ENCODE data around the gene LRIT3. TPM values are rescaled to one million over a fixed set of nuclear protein-coding genes. Genes with fewer than 3 reads are reported as not detected.

LRIT3 gene
- total and polyA plus RNA-seq, 2 donors (not counting 3 experiments of a cell fraction or from before 2014, with no cell fraction given), result 0.06 to 0.13 TPM

DNA sequence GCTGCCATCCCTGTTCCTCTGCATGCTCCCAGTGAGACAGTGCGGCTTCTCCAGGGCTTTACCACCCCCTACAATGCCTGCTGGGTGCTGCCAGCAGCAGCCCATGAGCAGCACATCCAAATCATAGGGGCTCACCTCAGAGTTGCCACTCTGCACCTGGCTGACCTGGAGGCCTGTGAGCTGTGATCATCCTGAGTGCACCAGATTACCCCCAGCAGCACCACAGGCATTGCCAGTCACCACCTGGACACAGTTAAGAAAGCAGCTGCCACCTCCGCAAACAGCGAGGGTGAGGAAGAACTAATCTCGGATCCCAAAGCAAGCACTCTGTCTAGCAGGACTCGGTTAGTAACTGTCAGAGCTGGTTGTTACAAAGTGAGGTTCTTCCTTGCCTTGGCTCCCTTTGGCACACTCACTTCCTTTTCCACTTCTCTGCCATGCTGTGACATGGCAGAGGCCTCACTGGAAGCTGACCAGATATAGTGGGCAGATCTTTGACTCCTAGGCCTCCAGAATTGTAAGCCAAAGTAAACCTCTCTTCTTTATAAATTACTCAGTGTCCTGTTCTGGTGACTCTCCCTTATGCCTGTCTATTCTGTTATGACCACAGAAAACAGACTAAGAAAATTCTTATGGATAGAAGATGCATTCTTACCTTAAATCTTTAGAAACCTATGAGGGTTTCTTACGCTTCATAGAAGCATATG, 25.2 kb downstream of the LRIT3 start:
- no peak overlapping the region for H3K9ac ChIP-seq (replicated peaks; ENCODE audit: extremely low read depth, insufficient read depth, low read length)
- no peak for FAIRE-seq
- no peaks in the 10 kb centered on the region for H4K20me1 ChIP-seq (replicated peaks; ENCODE audit: control insufficient read depth, extremely low read depth, insufficient read depth, low read length)
- H3K27ac ChIP-seq (ENCODE audit: insufficient read depth, low read depth, low read length), result no peak overlapping the region
- H3K4me1 ChIP-seq (ENCODE audit: control insufficient read depth, extremely low read depth, insufficient read depth, low read length), result no peaks in the 10 kb centered on the region
- H3K36me3 ChIP-seq (ENCODE audit: control insufficient read depth in 2 of 2, extremely low read depth in 1 of 2, insufficient read depth in 2 of 2, low read length in 2 of 2), result no peaks in the 10 kb centered on the region
- H3K9me1 ChIP-seq (replicated peaks; ENCODE audit: control insufficient read depth, extremely low read depth, insufficient read depth, low read length), result no peaks in the 10 kb centered on the region
- TF ChIP-seq MYC (IDR thresholded peaks at IDR 0.05; ENCODE audit: low read depth, low read length), result no peak
- no TSS peak for BruUV-seq (replicated peaks)
- H3K79me2 ChIP-seq (ENCODE audit: control insufficient read depth, insufficient read depth, low read length), result no peaks in the 10 kb centered on the region
- DNase-seq (ENCODE audit: low read depth, low spot score), result no peak
- ChIA-PET POLR2A (no interaction called here), CTCF (interaction anchor here (0.7 kb wide), 1 partner anchor 9 kb away, joined by 3 read pairs; no protein-coding TSS in a partner anchor)
- intact Hi-C loops (cut with micrococcal nuclease) (no loop called here), dilution Hi-C loops (cut with MboI; ENCODE audit: extremely low pct_ligation_motif_present, low sequenced_read_pairs) (no loop called here)
- no peak overlapping the region for H3K4me3 ChIP-seq (replicated peaks in 1 of 3; ENCODE audit: insufficient read depth in 1 of 3, low read depth in 1 of 3, low read length in 3 of 3)
- no peak overlapping the region for H3K4me2 ChIP-seq (ENCODE audit: insufficient read depth, low read length)
- no peaks in the 10 kb centered on the region for H3K9me3 ChIP-seq (replicated peaks; ENCODE audit: control insufficient read depth, insufficient read depth, low read length)
- no peak overlapping the region for H2AFZ ChIP-seq (ENCODE audit: low read depth, low read length)
- no peaks in the 10 kb centered on the region for H3K27me3 ChIP-seq (ENCODE audit: control insufficient read depth in 2 of 2, insufficient read depth in 2 of 2, low read length in 2 of 2)

DNA sequence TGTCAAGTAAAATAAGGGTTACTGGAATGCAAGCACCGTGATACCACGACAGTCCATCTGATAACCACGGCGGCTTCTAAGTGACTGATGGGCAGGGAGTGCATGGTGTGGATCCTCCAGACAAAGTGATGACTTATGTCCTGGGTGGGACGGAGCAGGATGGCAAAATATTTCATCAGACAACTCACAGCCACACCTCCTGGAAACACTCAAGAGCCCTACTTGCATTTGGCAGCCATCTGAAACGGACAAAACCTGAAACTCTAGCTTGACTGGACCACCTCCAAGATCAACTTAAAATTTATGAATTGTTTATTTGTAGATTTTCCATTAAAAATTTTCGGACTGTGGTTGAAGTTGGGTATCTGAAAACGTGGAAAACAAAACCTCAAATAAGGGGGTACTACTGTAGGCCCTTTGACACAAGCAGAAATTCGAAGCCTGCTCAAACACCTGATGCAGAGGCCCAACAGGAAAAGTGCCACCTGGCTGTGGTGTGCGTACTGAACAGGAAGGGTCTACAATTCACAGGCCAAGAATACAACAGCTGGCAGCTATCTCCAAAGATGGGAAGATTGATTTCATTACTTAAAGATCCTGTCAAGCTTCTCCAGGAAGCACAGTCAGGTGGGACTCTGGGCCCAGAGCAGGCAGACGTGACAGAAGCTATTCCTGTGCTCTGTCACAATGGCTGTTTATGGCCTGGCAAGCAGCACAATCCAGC, 26.0 kb downstream of the LRIT3 start:
- Histone ChIP-seq H4K20me1 (replicated peaks; ENCODE audit: control insufficient read depth, extremely low read depth, insufficient read depth, low read length) (no peaks in the 10 kb centered on the region), H3K27ac (ENCODE audit: insufficient read depth, low read depth, low read length) (no peak overlapping the region), H3K36me3 (ENCODE audit: control insufficient read depth in 2 of 2, extremely low read depth in 1 of 2, insufficient read depth in 2 of 2, low read length in 2 of 2) (no peaks in the 10 kb centered on the region), H3K4me1 (ENCODE audit: control insufficient read depth, extremely low read depth, insufficient read depth, low read length) (no peaks in the 10 kb centered on the region), H2AFZ (ENCODE audit: low read depth, low read length) (no peak overlapping the region), H3K9ac (replicated peaks; ENCODE audit: extremely low read depth, insufficient read depth, low read length) (no peak overlapping the region), H3K79me2 (ENCODE audit: control insufficient read depth, insufficient read depth, low read length) (no peaks in the 10 kb centered on the region), H3K4me3 (replicated peaks in 1 of 3; ENCODE audit: insufficient read depth in 1 of 3, low read depth in 1 of 3, low read length in 3 of 3) (no peak overlapping the region), H3K9me1 (replicated peaks; ENCODE audit: control insufficient read depth, extremely low read depth, insufficient read depth, low read length) (no peaks in the 10 kb centered on the region), H3K4me2 (ENCODE audit: insufficient read depth, low read length) (no peak overlapping the region), H3K27me3 (ENCODE audit: control insufficient read depth in 2 of 2, insufficient read depth in 2 of 2, low read length in 2 of 2) (no peaks in the 10 kb centered on the region), H3K9me3 (replicated peaks; ENCODE audit: control insufficient read depth, insufficient read depth, low read length) (no peaks in the 10 kb centered on the region)
- no peak for DNase-seq (ENCODE audit: low read depth, low spot score)
- no peak for FAIRE-seq
- dilution Hi-C loops (cut with MboI; ENCODE audit: extremely low pct_ligation_motif_present, low sequenced_read_pairs), result no loop called here
- TF ChIP-seq MYC (IDR thresholded peaks at IDR 0.05; ENCODE audit: low read depth, low read length) (no peak), POLR2A (IDR thresholded peaks at IDR 0.05; ENCODE audit: low read depth, low read length) (no peak), EZH2 (IDR thresholded peaks at IDR 0.05; ENCODE audit: borderline replicate concordance, low read depth, low read length, severe bottlenecking) (no peak), GATA2 (IDR thresholded peaks at IDR 0.05; ENCODE audit: insufficient read depth, insufficient read length, low read depth, low read length) (no peak), POLR2AphosphoS5 (IDR thresholded peaks at IDR 0.05; ENCODE audit: insufficient read depth, low read depth, low read length) (no peak), FOS (IDR thresholded peaks at IDR 0.05; ENCODE audit: borderline replicate concordance, insufficient read depth, low read length) (no peak), JUN (IDR thresholded peaks at IDR 0.05; ENCODE audit: borderline replicate concordance, insufficient read depth, insufficient read length, low read depth) (no peak)
- TF ChIP-seq, protein P1, sequence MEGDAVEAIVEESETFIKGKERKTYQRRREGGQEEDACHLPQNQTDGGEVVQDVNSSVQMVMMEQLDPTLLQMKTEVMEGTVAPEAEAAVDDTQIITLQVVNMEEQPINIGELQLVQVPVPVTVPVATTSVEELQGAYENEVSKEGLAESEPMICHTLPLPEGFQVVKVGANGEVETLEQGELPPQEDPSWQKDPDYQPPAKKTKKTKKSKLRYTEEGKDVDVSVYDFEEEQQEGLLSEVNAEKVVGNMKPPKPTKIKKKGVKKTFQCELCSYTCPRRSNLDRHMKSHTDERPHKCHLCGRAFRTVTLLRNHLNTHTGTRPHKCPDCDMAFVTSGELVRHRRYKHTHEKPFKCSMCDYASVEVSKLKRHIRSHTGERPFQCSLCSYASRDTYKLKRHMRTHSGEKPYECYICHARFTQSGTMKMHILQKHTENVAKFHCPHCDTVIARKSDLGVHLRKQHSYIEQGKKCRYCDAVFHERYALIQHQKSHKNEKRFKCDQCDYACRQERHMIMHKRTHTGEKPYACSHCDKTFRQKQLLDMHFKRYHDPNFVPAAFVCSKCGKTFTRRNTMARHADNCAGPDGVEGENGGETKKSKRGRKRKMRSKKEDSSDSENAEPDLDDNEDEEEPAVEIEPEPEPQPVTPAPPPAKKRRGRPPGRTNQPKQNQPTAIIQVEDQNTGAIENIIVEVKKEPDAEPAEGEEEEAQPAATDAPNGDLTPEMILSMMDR (IDR thresholded peaks at IDR 0.05; ENCODE audit: extremely low read depth in 1 of 2, insufficient read depth in 1 of 2, low read depth in 1 of 2, low read length in 2 of 2), result no peak
- TF ChIP-seq, protein P2, sequence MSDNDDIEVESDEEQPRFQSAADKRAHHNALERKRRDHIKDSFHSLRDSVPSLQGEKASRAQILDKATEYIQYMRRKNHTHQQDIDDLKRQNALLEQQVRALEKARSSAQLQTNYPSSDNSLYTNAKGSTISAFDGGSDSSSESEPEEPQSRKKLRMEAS (IDR thresholded peaks at IDR 0.05; ENCODE audit: insufficient read depth, insufficient read length), result no peak
- CTCF ChIA-PET, result interaction anchor here (0.7 kb wide), 1 partner anchor 10 kb away, joined by 3 read pairs; no protein-coding TSS in a partner anchor
- no TSS peak for BruUV-seq (replicated peaks)
- intact Hi-C loops (cut with micrococcal nuclease), result no loop called here
- POLR2A ChIA-PET, result no interaction called here
